GM18517 (cell line): Measurements from ENCODE around the gene CLDN6.

ENCODE experiments used
- ATAC-seq: cut with Tn5 transposase; IDR thresholded peaks from one replicate; pipeline ENCODE4 v1.9.1; 2021; ENCODE audit warnings: mild to moderate bottlenecking, moderate library complexity; ENCODE audit not compliant: unreplicated experiment

The CLDN6 gene

DNA sequence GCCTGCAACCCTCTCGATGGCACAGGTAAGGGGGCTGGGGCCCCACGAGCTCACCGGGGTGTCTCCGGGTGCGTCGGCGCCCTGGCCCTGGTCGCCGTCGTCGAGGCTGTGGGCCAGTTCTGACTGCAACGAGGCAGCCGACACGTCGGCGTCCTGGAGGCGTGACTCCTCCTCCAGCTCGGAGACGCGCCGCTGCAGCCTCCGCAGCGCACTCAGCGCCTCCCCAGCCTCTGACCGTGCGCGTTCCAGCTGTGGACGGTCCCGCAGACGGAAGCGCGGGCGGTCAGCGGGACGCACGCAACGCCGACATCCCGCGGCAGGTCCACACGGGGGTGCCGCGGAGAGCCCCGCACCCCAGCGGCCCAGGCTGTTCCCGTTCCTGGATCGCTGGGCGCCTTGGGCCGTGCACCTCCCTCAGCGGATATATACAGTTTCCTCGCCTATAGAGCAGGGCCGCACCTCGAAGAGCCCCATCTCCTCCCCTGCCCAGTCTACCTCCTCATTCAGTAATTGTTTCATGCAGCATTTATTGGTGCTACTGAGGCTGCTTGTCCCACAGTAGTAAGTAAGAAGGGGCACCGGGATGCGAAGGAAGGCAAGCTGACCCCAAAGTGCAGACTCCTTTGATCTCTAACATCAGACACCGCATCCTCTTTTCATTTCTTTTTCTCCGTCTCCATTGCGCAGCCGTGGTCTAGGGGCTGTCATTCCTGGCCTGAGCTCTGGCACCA lies 11.7 kb upstream of the CLDN6 start:
- no peak for ATAC-seq

DNA sequence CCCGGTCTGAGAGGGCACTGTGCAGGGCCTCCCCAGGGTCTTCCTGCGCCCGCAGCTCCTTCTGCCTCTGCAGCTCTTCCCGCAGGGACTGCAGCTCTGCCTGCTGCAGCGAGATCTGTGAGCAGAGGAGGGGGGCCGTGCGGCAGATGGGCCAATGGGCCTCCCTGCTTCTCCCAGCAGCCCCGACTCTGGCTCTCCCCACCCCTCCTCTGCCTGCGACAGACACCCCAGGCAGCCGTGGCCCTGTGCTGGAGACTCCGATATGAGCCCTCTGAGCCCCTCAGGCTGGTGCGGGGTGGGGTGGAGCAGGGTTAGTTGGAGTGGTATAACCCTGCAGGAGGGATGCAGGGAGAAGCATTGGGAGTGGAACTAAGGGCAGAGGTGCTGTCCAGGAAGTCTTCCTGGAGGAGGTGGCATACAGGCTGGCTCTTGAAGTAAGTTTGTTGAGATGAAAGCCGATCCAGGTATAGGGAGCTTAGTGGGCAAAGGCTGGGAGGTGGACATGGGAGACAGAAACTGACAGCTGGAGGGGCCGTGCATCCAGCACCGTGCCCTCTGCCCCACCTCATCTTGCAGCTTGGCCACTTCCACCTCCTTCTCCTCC lies 10.8 kb upstream of the CLDN6 start:
- no peak for ATAC-seq

DNA sequence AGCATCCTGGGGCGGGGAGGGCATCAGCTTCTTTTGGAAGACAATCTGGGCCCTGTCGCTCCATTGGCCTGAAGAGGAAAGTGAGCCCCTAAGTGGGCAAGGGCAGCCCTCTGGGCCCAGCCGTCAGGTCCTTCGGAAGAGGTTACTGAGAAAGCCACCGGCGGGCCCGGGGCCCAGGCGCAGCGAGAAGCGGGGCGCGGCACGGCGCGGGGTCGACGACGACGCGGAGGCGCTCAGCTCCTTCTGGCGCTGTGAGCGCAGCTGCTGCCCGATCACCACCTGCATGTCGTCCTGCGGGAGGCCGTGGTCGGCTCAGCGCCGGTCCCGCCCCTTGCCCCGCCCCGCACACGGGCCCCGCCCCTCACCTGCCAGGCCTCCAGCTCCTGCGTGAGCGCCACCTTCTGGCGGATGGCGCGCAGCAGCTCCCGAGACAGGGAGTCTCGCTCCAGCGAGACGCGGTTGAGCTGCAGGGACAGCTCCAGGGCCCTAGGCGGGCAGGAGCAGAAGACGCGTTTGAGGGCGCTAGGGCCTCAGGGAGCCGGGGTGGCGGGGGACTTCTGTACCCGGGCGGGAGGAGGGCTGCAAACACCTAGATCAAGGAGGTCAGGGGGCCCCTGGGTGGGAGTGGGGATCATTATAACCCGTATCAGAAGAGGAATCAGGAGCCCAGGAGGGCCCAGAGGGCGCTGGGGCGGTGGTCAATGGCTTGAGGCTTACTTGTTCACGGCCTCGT lies 10.2 kb upstream of the CLDN6 start:
- ATAC-seq = no peak

DNA sequence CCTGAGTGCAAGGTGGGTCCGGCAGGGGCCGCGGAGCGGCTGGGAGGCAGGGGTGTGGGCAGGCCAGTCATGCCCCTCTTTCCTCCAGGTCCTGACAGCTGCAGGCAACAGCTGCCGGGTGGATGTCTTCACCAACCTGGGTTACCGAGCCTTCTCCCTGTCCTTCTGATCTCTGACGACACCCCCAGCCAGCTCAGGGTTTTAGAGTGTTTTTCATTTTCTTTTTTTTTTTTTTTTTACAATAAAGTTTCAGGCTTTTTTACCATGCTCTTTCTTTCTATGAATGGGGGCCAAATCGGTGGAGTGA lies 9.5 kb upstream of the CLDN6 start:
- no peak for ATAC-seq

DNA sequence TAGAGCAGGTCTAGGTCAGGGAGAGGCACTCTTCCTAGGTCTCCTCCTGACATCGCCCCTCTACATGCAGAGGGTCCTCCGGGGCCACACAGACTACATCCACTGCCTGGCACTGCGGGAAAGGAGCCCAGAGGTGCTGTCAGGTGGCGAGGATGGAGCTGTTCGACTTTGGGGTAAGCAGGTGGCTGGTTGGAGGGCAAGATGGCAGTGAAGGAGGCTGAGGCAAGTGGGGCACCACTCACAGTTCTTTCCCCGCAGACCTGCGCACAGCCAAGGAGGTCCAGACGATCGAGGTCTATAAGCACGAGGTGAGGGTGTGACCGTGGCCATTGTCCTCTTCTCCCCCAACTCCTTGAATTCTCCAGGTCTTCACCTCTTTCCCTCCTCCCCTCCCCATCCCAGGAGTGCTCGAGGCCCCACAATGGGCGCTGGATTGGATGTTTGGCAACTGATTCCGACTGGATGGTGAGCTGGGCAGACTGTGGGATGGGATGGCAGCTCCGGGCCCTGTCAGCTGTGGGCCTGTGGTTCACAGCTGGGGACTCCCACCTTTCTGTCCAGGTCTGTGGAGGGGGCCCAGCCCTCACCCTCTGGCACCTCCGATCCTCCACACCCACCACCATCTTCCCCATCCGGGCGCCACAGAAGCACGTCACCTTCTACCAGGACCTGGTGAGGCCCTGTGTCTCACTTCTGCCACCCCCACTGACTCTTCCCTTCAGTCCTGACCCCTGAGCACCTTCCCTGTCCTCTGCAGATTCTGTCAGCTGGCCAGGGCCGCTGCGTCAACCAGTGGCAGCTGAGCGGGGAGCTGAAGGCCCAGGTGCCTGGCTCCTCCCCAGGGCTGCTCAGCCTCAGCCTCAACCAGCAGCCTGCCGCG lies 8.9 kb upstream of the CLDN6 start:
- ATAC-seq = no peak

DNA sequence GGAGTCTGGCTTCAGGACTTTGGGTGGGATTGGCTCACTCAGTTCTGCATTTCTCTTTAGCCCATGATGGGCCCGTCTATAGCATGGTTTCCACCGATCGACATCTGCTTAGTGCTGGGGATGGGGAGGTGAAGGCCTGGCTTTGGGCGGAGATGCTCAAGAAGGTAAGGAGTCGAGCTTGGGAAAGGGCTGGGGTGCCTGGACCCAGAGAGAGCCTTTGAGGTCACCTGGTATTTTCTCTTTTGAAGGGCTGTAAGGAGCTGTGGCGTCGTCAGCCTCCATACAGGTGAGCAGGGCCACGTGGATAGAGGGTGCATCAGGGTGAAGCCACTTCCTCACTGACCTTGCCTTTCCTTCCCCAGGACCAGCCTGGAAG lies 8.0 kb upstream of the CLDN6 start:
- no peak for ATAC-seq

DNA sequence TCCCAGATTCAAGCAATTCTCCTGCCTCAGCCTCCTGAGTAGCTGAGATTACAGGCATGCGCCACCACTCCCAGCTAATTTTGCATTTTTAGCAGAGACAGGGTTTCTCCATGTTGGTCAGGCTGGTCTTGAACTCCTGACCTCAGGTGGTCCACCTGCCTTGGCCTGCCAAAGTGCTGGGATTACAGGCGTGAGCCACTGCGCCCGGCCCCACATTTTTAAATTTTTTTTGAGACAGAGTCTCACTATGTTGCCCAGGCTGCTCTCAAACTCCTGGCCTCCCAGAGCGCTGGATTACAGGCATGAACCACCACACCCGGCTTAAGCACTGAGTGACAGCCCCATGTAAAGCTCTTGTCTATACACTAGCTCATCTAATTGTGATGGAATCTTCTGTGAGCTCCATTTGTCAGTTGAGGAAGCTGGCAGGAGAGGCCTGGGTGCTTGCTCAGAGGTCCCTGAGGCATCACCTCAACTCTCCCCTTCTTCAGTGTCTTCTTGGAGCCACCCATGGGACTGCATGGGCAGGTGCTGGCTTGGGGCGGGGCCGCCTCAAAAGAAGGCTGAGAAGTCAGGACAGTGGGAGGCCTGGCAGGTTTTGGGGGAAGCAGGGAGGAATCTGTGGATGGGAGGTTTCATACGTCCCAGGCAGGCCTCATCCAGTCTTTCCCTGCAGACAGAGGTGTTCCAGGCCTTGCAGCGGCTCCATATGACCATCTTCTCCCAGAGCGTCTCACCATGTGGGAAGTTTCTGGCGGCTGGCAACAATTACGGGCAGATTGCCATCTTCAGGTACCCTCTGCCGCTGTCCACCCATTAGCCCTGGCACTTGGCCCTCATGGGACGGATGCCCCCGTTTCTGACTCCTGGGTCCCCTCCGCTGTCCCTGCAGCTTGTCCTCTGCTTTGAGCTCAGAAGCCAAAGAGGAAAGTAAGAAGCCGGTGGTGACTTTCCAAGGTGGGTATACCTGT lies 7.3 kb upstream of the CLDN6 start:
- ATAC-seq = no peak

DNA sequence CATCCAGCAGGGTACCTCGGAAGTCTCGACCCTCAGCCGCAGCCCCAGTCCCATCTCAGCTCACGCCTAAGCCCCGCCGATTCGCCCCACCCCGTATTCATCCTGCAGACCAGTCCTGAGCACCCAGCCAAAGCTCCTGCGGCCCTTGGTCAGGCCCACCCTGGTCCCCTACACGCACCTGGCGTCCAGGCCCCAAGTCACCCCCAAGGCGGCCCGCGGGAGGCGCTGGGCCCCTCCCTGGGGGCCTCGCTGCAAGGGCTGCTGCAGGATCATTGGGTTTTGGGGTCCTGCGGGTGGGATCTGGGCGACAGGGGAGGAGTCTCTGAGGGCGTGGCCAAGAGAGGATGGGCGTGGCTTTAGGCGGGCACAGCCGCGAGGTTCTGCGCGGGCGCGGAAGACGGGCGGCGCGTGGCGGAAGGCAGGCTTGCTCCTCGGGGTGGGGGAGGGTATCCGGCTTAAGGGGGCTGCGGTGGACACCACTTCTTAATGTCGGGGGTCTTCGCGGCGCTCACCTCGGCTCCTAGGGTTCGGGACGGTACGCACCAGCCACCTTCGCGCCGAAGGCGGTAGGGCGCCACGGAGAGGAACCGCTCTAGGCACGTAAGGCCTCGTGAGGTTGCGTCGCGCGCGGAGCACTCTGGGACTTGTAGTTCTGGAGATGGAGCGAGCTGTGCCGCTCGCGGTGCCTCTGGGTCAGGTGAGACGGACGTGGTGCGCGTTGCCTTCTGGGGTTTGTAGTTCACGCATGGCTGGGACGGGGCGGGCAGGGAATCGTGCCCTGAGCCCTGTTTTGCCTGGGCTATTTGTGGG lies 5.9 kb upstream of the CLDN6 start, which contains the start of the genes HCFC1R1 and THOC6:
TSS of gene HCFC1R1 (minus strand) at position 274 of the 810 bp plus-strand sequence. CDS start at position 273, 1 bp downstream.
TSS of gene THOC6 (plus strand) at position 367 of the 810 bp plus-strand sequence. CDS start at position 659, 292 bp downstream.
- peak; percentile 64 for ATAC-seq

DNA sequence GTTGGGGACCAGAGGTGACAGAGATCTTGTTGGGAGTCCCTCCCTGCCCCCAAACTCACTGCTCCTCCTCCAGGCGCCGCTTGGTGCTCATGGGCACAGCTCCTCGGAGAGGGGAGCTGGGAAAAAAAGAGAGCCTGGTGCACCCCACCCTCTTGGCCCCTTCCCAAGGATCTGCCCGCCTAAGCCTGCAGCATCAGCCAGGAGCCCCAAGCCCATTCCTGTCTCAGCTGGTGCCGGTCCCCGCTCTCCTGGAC lies 5.4 kb upstream of the CLDN6 start:
- no peak for ATAC-seq

DNA sequence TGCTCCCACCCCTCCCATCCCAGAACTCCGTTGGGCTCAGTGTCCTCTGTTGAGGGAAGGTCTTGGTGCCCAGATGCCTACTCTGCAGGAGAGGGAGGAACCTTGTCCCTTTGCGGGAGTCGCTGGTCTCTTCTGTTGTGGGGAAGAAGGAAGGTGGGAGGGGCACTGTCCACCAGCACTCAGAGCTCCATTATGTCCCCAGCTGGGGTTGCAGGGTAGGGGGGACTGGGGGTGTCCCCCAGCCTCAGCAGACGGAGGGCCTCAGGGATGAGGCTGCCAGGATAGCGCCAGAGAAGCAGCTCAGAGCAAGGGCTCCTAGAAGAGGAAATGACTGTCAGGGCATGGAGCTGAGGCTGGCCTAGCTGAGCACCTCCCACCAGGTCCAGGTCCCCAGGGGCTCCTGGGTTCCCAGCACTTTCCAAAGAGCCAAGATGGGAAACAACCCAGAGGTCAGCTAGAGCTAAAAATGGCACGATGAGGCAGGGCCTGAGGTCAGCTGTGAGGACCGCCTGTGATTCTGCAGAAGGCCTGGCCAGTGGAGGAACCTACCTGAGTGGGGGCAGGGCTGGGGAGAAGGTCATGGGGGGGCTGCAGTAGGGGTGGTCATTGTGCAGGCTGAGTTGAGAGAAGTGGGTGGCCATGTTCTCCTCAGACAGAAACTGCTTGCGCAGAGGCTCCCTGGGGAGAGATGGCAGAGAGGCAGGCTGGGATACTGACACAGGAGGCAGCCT lies 4.9 kb upstream of the CLDN6 start:
- ATAC-seq = no peak

DNA sequence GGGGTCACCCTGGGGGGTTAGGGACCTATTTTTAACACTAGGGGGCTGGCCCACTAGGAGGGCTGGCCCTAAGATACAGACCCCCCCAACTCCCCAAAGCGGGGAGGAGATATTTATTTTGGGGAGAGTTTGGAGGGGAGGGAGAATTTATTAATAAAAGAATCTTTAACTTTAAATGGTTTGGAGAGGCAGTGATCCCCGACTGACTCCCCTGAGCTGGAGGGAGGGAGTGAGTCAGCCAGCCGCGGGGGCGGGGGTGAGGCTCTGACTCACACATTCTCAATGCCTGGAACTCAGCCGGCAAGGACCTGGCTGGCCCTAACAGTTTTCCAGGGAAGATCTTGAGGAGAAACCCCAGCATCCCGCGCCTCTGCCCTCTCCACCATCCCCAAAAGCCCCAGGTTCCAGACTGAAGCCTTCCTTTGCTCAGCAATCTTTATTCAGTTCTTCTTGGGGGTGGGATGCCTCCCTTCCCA lies 4.3 kb upstream of the CLDN6 start:
- ATAC-seq = no peak

DNA sequence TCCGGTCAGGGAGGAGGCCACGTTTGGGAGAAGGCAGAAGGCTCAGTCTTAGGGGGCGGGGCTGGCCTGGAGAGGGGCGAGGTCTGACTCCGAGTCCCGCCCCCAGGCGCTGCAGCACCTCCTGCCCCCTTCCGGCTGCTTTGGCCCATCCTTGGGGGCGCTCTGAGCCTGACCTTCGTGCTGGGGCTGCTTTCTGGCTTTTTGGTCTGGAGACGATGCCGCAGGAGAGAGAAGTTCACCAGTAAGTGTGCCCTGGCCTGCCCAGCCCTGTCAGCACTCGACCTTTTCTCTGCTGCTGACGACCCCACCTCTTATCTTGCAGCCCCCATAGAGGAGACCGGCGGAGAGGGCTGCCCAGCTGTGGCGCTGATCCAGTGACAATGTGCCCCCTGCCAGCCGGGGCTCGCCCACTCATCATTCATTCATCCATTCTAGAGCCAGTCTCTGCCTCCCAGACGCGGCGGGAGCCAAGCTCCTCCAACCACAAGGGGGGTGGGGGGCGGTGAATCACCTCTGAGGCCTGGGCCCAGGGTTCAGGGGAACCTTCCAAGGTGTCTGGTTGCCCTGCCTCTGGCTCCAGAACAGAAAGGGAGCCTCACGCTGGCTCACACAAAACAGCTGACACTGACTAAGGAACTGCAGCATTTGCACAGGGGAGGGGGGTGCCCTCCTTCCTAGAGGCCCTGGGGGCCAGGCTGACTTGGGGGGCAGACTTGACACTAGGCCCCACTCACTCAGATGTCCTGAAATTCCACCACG lies 3.6 kb upstream of the CLDN6 start:
- no peak for ATAC-seq

DNA sequence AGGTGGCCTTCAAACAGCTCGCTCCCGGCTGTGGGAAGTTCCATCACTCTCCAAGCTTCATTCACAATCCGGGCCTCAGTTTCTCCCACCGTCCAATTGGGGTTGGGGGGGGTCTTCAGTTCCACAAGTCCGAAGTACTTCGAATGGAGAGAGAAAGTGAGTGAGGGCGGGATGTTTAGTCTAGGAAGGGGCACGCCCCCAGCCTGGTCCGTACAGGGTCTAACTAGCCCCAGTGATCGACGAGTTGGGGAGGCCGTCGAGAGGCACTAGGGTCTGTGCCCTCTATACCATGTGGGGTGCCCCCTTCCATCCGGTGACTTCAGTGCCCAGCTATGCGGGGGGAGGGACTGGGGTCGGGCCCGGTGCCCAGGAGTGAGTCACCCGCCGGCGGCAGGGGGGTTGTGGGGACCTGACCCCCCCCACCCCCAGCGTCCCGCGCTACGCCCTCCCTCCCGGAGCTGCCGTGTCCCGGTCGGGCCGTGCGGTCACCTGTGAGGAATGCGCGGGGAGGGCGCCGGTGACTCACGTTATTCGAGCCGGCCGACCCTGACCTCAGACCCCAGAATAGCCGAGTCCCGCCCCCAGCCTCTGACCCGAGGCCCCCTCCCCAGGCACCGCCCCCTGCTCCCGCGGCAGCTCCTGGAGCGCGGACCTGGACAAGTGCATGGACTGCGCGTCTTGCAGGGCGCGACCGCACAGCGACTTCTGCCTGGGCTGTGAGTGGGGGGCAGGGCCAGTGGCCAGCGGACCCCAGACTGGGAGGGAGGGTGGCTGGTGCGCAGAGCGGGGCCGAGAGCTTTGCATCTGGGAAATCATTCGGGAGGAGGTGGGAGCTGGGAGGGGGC lies 2.8 kb upstream of the CLDN6 start:
- no peak for ATAC-seq

DNA sequence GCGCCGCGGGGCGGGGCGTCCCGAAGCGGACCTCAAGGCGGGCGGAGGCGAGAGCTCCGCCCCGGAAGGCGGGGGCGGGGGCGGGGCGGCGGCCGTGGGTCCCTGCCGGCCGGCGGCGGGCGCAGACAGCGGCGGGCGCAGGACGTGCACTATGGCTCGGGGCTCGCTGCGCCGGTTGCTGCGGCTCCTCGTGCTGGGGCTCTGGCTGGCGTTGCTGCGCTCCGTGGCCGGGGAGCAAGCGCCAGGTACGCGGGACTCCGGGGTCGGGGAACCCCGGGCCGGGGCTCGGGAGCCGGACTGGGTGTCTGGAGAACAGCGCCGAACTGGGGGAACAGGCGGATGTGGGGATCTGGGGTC lies 2.2 kb upstream of the CLDN6 start, which contains the start of gene TNFRSF12A:
TSS of gene TNFRSF12A (plus strand) at position 122 of the 357 bp plus-strand sequence. CDS start at position 152, 30 bp downstream.
- no peak for ATAC-seq

DNA sequence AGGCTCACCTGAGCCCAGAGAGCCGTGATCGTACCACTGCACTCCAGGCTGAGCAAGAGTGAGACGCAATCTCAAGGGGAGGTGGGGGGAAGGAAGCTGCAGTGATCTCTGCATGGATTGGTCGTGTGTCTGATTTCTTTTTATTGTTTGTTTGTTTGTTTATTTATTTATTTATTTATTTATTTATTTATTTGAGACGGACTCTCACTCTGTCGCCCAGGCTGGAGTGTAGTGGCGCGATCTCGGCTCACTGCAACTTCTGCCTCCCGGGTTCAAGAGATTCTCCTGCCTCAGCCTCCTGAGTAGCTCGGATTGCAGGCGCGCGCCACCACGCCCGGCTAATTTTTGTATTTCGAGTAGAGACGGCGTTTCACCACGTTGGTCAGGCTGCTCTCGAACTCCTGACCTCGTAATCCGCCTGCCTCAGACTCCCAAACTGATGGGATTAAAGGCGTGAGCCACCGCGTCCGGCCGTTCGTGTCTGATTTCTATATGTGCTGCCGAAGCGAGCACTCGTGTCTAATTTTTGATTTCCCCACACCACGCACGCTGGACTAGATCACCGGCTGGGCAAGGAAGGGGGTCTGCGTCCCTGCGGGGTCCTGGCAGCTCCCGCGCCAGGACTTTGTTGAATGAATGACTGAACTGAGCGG lies 1.7 kb upstream of the CLDN6 start:
- no peak for ATAC-seq

DNA sequence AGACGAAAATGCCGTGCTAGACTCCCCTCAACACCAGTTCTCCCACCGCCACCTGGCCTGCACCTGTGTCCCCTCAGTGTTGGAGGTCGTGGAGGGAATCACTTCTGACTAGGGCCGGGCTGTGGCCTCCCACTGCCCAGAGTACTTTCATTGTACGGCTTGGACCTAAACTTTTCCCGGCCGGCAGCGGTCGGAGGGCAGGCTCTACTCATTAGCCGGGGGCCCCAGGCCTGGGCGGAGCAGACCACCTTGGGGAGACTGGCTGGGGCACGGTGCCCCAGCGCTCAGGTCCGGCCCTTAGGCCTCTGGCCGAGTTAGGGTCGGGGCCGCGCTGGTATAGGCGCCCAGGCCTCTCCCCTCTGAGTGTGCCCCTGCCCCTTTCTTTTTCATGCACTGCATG lies 639 bp downstream of the CLDN6 start:
- no peak for ATAC-seq
